RWPE1 (cell line): ENCODE results near the gene LMCD1.

ENCODE experiments used
- CTCF ChIA-PET: fragments of 350-600 bp; sonication (Branson Sonifier 250); formaldehyde crosslinking; extraction: SDS; loops from one replicate; lab custom pipeline; 2021; lab: Yijun Ruan, JAX
- POLR2A ChIA-PET: fragments of 400-600 bp; formaldehyde crosslinking; extraction: SDS; loops from one replicate; lab custom pipeline; 2020; ENCODE audit warnings: antibody characterized with exemption; ENCODE audit not compliant: low non-redundant PET; lab: Yijun Ruan, JAX
- DNase-seq: peaks from one replicate; pipeline ENCODE4 v3.0.0; 2012; ENCODE audit warnings: low spot score
- H3K27ac ChIP-seq: fragments of 450-650 bp; 2 replicates; pipeline ENCODE4 v1.5.1; 2017
- TF ChIP-seq, protein P1 (sequence below): fragments of 450-650 bp; conservative IDR thresholded peaks from 2 replicates; pipeline ENCODE4 v1.5.1; 2017; ENCODE audit warnings: low read depth, mild to moderate bottlenecking

LMCD1 gene

DNA sequence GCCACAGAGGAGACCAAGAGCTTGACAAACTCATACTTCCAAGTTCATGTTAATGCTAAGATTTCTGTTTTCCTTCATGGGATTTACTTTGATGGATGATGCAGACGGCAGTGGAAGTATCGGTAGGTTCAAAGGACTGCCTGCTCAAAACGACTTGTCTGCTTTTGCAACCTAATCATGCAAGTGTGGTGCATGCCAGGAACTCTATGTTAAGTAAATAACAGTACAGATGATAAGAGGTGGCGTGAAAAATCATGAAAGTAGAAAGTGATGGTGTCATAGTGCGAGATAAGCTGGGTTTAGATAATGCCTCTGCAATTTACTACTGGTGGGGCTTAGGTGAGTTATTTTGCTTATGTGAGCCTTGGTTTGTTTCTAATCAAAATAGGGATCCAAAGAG lies 14.7 kb upstream of the LMCD1 start:
- no peak for DNase-seq
- TF ChIP-seq, protein P1, sequence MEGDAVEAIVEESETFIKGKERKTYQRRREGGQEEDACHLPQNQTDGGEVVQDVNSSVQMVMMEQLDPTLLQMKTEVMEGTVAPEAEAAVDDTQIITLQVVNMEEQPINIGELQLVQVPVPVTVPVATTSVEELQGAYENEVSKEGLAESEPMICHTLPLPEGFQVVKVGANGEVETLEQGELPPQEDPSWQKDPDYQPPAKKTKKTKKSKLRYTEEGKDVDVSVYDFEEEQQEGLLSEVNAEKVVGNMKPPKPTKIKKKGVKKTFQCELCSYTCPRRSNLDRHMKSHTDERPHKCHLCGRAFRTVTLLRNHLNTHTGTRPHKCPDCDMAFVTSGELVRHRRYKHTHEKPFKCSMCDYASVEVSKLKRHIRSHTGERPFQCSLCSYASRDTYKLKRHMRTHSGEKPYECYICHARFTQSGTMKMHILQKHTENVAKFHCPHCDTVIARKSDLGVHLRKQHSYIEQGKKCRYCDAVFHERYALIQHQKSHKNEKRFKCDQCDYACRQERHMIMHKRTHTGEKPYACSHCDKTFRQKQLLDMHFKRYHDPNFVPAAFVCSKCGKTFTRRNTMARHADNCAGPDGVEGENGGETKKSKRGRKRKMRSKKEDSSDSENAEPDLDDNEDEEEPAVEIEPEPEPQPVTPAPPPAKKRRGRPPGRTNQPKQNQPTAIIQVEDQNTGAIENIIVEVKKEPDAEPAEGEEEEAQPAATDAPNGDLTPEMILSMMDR: no peak
- no peak overlapping the region for H3K27ac ChIP-seq
- POLR2A ChIA-PET: no interaction called here
- CTCF ChIA-PET: no interaction called here

DNA sequence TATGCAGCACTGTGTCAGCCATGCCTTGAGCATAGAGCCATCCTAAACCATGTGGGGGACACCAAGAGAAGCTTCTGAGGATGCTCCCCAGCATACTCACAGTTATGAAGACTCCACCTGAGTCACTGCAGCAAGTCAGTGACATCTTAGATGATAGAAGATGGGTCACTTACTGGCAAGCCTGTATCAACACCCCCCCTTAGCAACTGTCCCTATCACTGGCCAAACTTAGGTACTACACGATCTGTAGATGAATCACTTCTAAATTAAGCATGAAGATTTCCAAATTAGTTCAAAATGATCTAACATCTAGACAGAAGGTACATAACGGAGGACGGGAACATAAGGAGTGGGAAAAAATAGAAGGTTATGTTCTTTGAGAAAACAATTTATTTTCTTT lies 13.2 kb upstream of the LMCD1 start:
- CTCF ChIA-PET: no interaction called here
- no peak overlapping the region for H3K27ac ChIP-seq
- TF ChIP-seq, protein P1: no peak
- POLR2A ChIA-PET: no interaction called here
- no peak for DNase-seq

DNA sequence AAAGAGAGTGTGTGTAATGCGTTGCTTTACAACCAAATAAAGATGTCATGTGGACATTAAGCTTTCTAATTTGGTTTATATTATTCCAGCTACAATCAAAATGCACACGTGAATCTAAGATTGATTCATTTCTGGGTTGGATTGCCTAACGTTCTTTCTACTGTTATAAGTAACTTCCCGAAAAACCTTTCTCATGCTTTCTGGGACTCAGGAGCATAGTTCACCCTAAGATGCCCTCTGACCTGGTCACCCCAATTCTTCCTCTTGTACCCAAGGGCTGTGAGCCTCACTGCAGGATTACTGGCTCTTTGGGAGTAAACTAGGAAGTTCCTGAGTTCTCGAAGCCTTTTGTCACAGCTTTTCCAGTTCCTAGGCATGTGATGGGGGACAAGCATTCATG lies 12.7 kb upstream of the LMCD1 start:
- no peak overlapping the region for H3K27ac ChIP-seq
- POLR2A ChIA-PET: no interaction called here
- DNase-seq: no peak
- CTCF ChIA-PET: no interaction called here
- TF ChIP-seq, protein P1: no peak

DNA sequence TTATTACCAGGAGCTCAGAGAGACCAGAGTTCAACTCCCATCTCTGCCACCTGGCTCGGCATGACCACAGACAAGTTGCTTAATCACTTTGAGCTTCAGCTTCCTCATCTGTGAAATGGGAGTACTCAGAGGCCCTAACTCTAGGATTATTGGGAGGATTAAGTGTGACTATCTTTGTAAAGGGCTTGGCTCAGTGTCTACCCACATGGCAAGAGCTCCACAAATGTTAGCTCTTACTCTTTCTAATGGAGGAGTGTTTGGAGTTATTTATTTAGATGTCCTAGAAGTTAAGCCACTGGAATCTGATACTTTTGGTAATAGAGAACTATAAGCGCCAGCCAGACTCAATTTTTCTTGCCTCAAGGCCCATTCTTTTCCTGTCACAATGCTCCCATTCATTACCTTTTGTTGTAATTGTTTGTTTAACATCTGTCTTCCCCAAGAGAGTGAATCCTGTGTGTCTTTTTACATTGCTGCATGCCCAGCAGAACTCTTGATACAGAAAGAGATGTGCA lies 12.3 kb upstream of the LMCD1 start:
- no peak for DNase-seq
- CTCF ChIA-PET: no interaction called here
- H3K27ac ChIP-seq: no peak overlapping the region
- TF ChIP-seq, protein P1: no peak
- POLR2A ChIA-PET: no interaction called here

DNA sequence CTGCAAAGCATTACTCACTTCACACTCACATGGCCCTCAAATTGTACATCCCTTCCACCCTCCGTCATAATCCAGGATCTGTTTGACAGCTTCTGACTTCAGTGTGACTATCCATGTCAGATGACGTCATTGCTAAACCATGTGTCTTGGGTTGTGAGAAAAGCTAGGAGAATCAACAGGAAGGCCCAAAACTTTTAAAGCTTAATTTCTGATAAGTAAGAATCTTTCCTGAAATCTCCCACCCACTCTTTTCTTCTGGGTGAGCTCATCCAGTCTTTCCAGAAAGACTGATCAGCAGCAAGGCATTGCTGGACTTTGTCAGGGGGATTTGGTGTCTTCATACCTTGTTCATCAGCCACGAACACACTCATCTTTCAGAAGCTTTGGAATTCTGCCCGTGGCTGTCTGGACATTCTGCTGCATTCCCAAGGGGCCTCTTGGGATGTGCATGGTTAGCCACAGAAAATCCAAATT lies 11.5 kb upstream of the LMCD1 start:
- ChIA-PET POLR2A (no interaction called here), CTCF (no interaction called here)
- H3K27ac ChIP-seq: no peak overlapping the region
- TF ChIP-seq, protein P1: no peak
- peak; percentile 34 for DNase-seq

DNA sequence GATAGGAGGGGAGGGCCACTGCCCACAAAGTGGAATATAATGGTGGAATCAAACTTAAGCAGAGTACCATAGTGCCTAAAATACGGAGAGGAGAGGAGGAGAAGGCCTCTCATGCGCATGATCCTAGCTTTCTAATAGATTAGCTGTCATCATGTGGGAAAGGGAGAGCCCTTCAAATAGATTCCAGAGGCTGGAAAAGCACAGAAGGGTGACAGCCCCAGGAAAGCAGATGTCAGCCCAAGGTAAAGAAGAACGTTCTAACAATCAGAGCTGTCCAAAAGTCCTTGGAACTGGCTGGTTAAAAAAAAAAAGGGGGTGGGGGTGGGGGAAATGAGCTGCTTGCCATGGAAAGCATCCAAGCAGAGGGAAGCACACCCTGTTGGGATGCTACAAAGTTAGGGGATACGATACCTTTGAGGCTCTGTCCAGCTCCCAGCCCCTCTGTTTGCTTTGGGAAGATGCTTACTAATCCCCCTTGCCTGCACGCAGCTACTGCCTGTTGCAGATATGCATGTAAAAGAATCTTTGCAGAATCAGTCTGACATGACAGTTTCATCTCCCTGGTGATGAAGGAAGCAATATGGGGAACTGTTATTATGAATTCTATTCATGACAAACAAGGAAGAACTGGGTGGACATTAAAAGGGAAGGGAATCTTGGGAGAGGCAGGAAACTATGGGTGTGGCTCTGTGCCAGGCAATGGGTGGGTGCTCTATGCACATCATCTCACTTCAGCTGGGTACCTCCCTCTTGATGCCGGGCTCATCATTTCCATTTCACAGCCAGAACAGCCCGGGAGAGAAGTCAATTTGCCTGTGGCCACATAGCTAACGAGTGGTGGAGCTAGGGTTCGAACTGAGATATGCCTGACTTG lies 10.1 kb upstream of the LMCD1 start:
- no peak for DNase-seq
- no peak overlapping the region for H3K27ac ChIP-seq
- CTCF ChIA-PET: no interaction called here
- POLR2A ChIA-PET: no interaction called here
- TF ChIP-seq, protein P1: no peak
